HG03442 (cell line): ENCODE results near the gene ING3.

Experiments
- ATAC-seq: cut with Tn5 transposase; IDR thresholded peaks from one replicate; pipeline ENCODE4 v1.9.1; 2021; ENCODE audit warnings: mild to moderate bottlenecking, moderate library complexity; ENCODE audit not compliant: unreplicated experiment

Gene ING3

GRCh38 chr7:121023683-121024511 lies 73.3 kb downstream of the ING3 start:
- ATAC-seq, result peak; percentile 50

- no peak for ATAC-seq
Measured at GRCh38 chr7:121024611-121025010, 74.0 kb downstream of the ING3 start.

- no peak for ATAC-seq
Measured at GRCh38 chr7:121026159-121026558, 75.6 kb downstream of the ING3 start.

GRCh38 chr7:121026577-121027111 lies 76.1 kb downstream of the ING3 start:
- ATAC-seq, result no peak
